Right lobe of liver (tissue), 6 donors: ENCODE results near the gene H3-3A. TPM values are rescaled to one million over a fixed set of nuclear protein-coding genes. Genes with fewer than 3 reads are reported as not detected.
A peak's percentile ranks its signal among the peaks of the same experiment; 100 is the strongest.

ENCODE experiments used
- ATAC-seq, 4 donors: fragments of 200-7000 bp; cut with Tn5 transposase; one replicate each; pipeline ENCODE4 v1.9.1; 2020; ENCODE audit warnings: mild to moderate bottlenecking in 4 of 4, moderate library complexity in 4 of 4
- DNase-seq, 3 donors: peaks; one replicate each; pipeline ENCODE4 v3.0.0-alpha.2; 2020
- H3K27ac ChIP-seq, 3 donors: fragments of 200-600 bp; one replicate each; pipeline ENCODE4 v1.8.0; 2022
- H3K27me3 ChIP-seq, 2 donors: fragments of 200-600 bp; one replicate each; pipeline ENCODE4 v1.8.0; 2022
- H3K36me3 ChIP-seq, 4 donors: fragments of 200-600 bp; sonication (generic) in 1 of 4; one replicate each; pipeline versions ENCODE4 v1.5.1 to v1.8.0; 2017 to 2022; ENCODE audit warnings: control low read depth in 1 of 4
- H3K4me1 ChIP-seq, 4 donors: fragments of 200-600 bp; sonication (generic) in 1 of 4; one replicate each; pipeline versions ENCODE4 v1.5.1 to v1.8.0; 2017 to 2022; ENCODE audit warnings: control low read depth in 1 of 4
- H3K4me3 ChIP-seq, 3 donors: fragments of 200-600 bp; one replicate each; pipeline ENCODE4 v1.8.0; 2022
- H3K9me3 ChIP-seq, 4 donors: fragments of 200-600 bp; sonication (generic) in 1 of 4; one replicate each; pipeline versions ENCODE4 v1.5.1 to v1.8.0; 2017 to 2022; ENCODE audit warnings: control low read depth in 1 of 4
- CTCF ChIP-seq, 4 donors: fragments of 200-600 bp in 3 of 4; fragments of 450-650 bp in 1 of 4; IDR thresholded peaks; one replicate each; pipeline versions ENCODE4 v1.5.1 to v1.8.0; 2016 to 2022; ENCODE audit warnings: antibody characterized with exemption in 4 of 4, mild to moderate bottlenecking in 2 of 4
- POLR2A ChIP-seq: fragments of 450-650 bp; IDR thresholded peaks from one replicate; pipeline ENCODE4 v1.6.1; 2017; ENCODE audit warnings: antibody characterized with exemption, mild to moderate bottlenecking
- WGBS: methylation state at CpG from one replicate; pipeline ENCODE4 v1.1.6; 2018; ENCODE audit warnings: low coverage, low lambda C conversion rate; ENCODE audit not compliant: insufficient coverage; ENCODE audit errors: missing lambda C conversion rate; 5-methylcytosine and 5-hydroxymethylcytosine counted together
- intact Hi-C, 2 donors: fragments of 100-400 bp; cut with DNase I; formaldehyde crosslinking; loops; one replicate each; pipeline versions ENCODE4 v1.11.2 to v1.14.1; 2022
- total RNA-seq, 6 experiments: library from RNA; depleted of rRNA in 2 of 6; stranded (reverse); fragments of >200 nt in 2 of 6; fragmentation: NEBNext Ultra II Directional in 3 of 6; extraction: Animal tissue kit (Norgen Biotek cat#: 25700) in 3 of 6; gene quantifications; one replicate each; pipeline versions ENCODE4 v1.1.0 to v1.2.4, GENCODE V29; 2016 to 2023
- donor health status: DM: no; HTN: yes; CAD: no.
- donor health status: DM: no; HTN: no; CAD: no.
- donor health status: DM: no; HTN: no; CAD: no.
- donor health status: DM: no; HTN: yes; CAD: no.
- donor health status: DM: no; HTN: yes; CAD: no.

H3-3A gene
- total RNA-seq, 6 experiments from 2014 or later: 132 to 185 (median 156) TPM

GRCh38 chr1:226029093-226029496 lies 33.4 kb upstream of the H3-3A start:
- no peaks in the 10 kb centered on the region for H3K36me3 ChIP-seq
- intact Hi-C loops: no loop called here

GRCh38 chr1:226029568-226030225 lies 32.8 kb upstream of the H3-3A start:
- peak; percentile 11 to 28 (median 22) for ATAC-seq
- Histone ChIP-seq H3K9me3 (no peaks in the 10 kb centered on the region), H3K27me3 (no peaks in the 10 kb centered on the region), H3K4me3 (no peak overlapping the region), H3K4me1 (peaks cover 0 to 20% (median 0%) of the 10 kb centered on the region in 4 donors), H3K27ac (peak overlapping the region; percentile 59 to 73 (median 64)), H3K36me3 (no peaks in the 10 kb centered on the region)
- intact Hi-C loops: no loop called here
- TF ChIP-seq CTCF (IDR thresholded peaks at IDR 0.05) (no peak), POLR2A (no peak)
- WGBS: 76% methylated on average over 7 of the region's 7 CpGs
- no peak for DNase-seq

More at GRCh38 chr1:226029093-226029496, 33.4 kb upstream of the H3-3A start:
- Histone ChIP-seq H3K9me3 (no peaks in the 10 kb centered on the region), H3K27me3 (no peaks in the 10 kb centered on the region), H3K4me3 (peak overlapping the region in 1 of 3 donors; percentile 11), H3K27ac (peak overlapping the region; percentile 59 to 73 (median 64)), H3K4me1 (peaks cover 0 to 15% (median 0%) of the 10 kb centered on the region in 4 donors)
- TF ChIP-seq POLR2A: peak; percentile 14
- no peak for TF ChIP-seq CTCF (IDR thresholded peaks at IDR 0.05)
- peak; percentile 68 to 79 (median 77) for DNase-seq
- WGBS: 36% methylated on average over 7 of the region's 7 CpGs
- peak; percentile 86 to 93 (median 88) for ATAC-seq

GRCh38 chr1:226033582-226033981 lies 28.9 kb upstream of the H3-3A start:
- TF ChIP-seq POLR2A (no peak), CTCF (IDR thresholded peaks at IDR 0.05) (no peak)
- H3K36me3 ChIP-seq: no peaks in the 10 kb centered on the region
- 75% methylated on average over 3 of the region's 4 CpGs for WGBS
- DNase-seq (no peak), ATAC-seq (peak; percentile 11 to 48 (median 22))
- H3K4me3 ChIP-seq: no peak overlapping the region
- intact Hi-C loops: no loop called here
- peaks cover 0 to 23% (median 0%) of the 10 kb centered on the region in 4 donors for H3K4me1 ChIP-seq
- H3K27ac ChIP-seq: peak overlapping the region; percentile 21 to 54 (median 33)
- H3K9me3 ChIP-seq: no peaks in the 10 kb centered on the region
- no peaks in the 10 kb centered on the region for H3K27me3 ChIP-seq

- ATAC-seq (no peak), DNase-seq (no peak)
- Histone ChIP-seq H3K4me1 (peaks cover 0 to 20% (median 0%) of the 10 kb centered on the region in 4 donors), H3K27ac (peak overlapping the region; percentile 21 to 54 (median 50)), H3K36me3 (no peaks in the 10 kb centered on the region), H3K9me3 (no peaks in the 10 kb centered on the region), H3K27me3 (no peaks in the 10 kb centered on the region), H3K4me3 (no peak overlapping the region)
- intact Hi-C loops: no loop called here
- TF ChIP-seq CTCF (IDR thresholded peaks at IDR 0.05): no peak
- TF ChIP-seq POLR2A: no peak
Measured at GRCh38 chr1:226033991-226034390, 28.5 kb upstream of the H3-3A start.
